Tibial nerve (tissue), 4 donors: ENCODE results near the gene TSR2.

Experiments used
- CTCF ChIP-seq, 5 experiments: fragments of 200-600 bp in 3 of 5; fragments of 450-650 bp in 2 of 5; sonication (generic) in 3 of 5; IDR thresholded peaks; one replicate each; pipeline ENCODE4 v1.5.1; 2016 to 2019; ENCODE audit warnings: antibody characterized with exemption in 5 of 5, mild to moderate bottlenecking in 3 of 5, moderate library complexity in 2 of 5
- EP300 ChIP-seq, 2 donors: sonication (generic); formaldehyde crosslinking; IDR thresholded peaks; one replicate each; pipeline ENCODE4 v1.6.1; 2017; ENCODE audit warnings: antibody characterized with exemption in 2 of 2, mild to moderate bottlenecking in 1 of 2
- POLR2A ChIP-seq, 2 donors: fragments of 450-650 bp; IDR thresholded peaks; one replicate each; pipeline ENCODE4 v1.6.1; 2017; ENCODE audit warnings: antibody characterized with exemption in 2 of 2, mild to moderate bottlenecking in 2 of 2, moderate library complexity in 2 of 2

- TF ChIP-seq POLR2A (IDR thresholded peaks at IDR 0.05) = no peak
- TF ChIP-seq CTCF (IDR thresholded peaks at IDR 0.05) = no peak
- no peak for TF ChIP-seq EP300 (IDR thresholded peaks at IDR 0.05)
Observed at GRCh38 chrX:54430519-54430918, 9.7 kb upstream of the TSR2 start.
